Thymus (tissue), 11 donors: ENCODE data around the gene STAT5B. TPM values are rescaled to one million over a fixed set of nuclear protein-coding genes. Genes with fewer than 3 reads are reported as not detected.

Experiments used
- DNase-seq, 9 donors: peaks; one replicate each; pipeline ENCODE4 v3.0.0-alpha.2; 2013; ENCODE audit warnings: low spot score in 9 of 9, low read depth in 6 of 9, missing footprints in 1 of 9
- H3K27ac ChIP-seq, 2 donors: one replicate each; pipeline ENCODE4 v1.5.1; 2013; ENCODE audit warnings: control low read depth in 1 of 2, low read depth in 1 of 2, low read length in 1 of 2, mild to moderate bottlenecking in 1 of 2, moderate library complexity in 1 of 2
- H3K27me3 ChIP-seq, 2 donors: one replicate each; pipeline ENCODE4 v1.5.1; 2013; ENCODE audit warnings: low read length in 1 of 2; ENCODE audit not compliant: control insufficient read depth in 2 of 2, insufficient read depth in 1 of 2
- H3K36me3 ChIP-seq, 2 donors: one replicate each; pipeline ENCODE4 v1.5.1; 2013; ENCODE audit warnings: low read length in 1 of 2, mild to moderate bottlenecking in 1 of 2, moderate library complexity in 1 of 2; ENCODE audit not compliant: control insufficient read depth in 2 of 2, insufficient read depth in 2 of 2
- H3K4me1 ChIP-seq, 2 donors: one replicate each; pipeline ENCODE4 v1.5.1; 2013; ENCODE audit warnings: low read length in 2 of 2; ENCODE audit not compliant: control insufficient read depth in 2 of 2, insufficient read depth in 2 of 2
- H3K4me3 ChIP-seq, 2 donors: one replicate each; pipeline ENCODE4 v1.5.1; 2013; ENCODE audit warnings: low read length in 2 of 2, control low read depth in 1 of 2, mild to moderate bottlenecking in 1 of 2
- H3K9me3 ChIP-seq, 2 donors: one replicate each; pipeline ENCODE4 v1.5.1; 2013; ENCODE audit warnings: low read length in 1 of 2, mild to moderate bottlenecking in 1 of 2; ENCODE audit not compliant: control insufficient read depth in 2 of 2, insufficient read depth in 1 of 2
- WGBS: extraction: QIAGEN DNeasy Blood & Tissue Kit; methylation state at CpG from one replicate; pipeline ENCODE4 v1.1.7; 2013; 5-methylcytosine and 5-hydroxymethylcytosine counted together
- polyA plus RNA-seq: library from polyadenylated mRNA; stranded (reverse); fragments of 200-250 nt; gene quantifications from one replicate; pipeline ENCODE4 v1.2.3, GENCODE V29; 2013
- total RNA-seq: library from RNA; stranded (reverse); fragments of 120-200 nt; gene quantifications from one replicate; pipeline ENCODE4 v1.2.4, GENCODE V29; 2013
- donor health status: healthy.

The STAT5B gene
- total and polyA plus RNA-seq, 2 donors = 40.9 to 51.6 TPM

- Histone ChIP-seq H3K36me3 (no peaks in the 10 kb centered on the region), H3K27me3 (peaks cover 23 to 45% of the 10 kb centered on the region in 2 donors), H3K4me1 (peaks cover 18 to 48% of the 10 kb centered on the region in 2 donors), H3K4me3 (peak within 1 kb of the TSS; percentile 34 to 70), H3K9me3 (peaks cover 0 to 6% of the 10 kb centered on the region in 2 donors), H3K27ac (peak within 1 kb of the TSS; percentile 51 to 53)
- DNase-seq = peak in 1 of 9 donors; percentile 45
- WGBS = 87% methylated on average over 11 of the region's 11 CpGs
These were observed 91.2 kb downstream of the STAT5B start, which contains the start of gene HCRT for GRCh38 chr17:42184713-42185620. HCRT (minus strand) TSS chr17:42185452; CDS start chr17:42185365, 87 bp downstream.

- Histone ChIP-seq H3K4me1 (peaks cover 18 to 49% of the 10 kb centered on the region in 2 donors), H3K9me3 (peaks cover 0 to 10% of the 10 kb centered on the region in 2 donors), H3K36me3 (no peaks in the 10 kb centered on the region), H3K4me3 (peak overlapping the region; percentile 58 to 70), H3K27ac (peak overlapping the region; percentile 32 to 86), H3K27me3 (peaks cover 30 to 54% of the 10 kb centered on the region in 2 donors)
- DNase-seq = peak; percentile 49 to 82 (median 64)
- WGBS = 7% methylated on average over 83 of the region's 83 CpGs
These were observed 92.2 kb downstream of the STAT5B start for GRCh38 chr17:42183741-42184711.

DNA sequence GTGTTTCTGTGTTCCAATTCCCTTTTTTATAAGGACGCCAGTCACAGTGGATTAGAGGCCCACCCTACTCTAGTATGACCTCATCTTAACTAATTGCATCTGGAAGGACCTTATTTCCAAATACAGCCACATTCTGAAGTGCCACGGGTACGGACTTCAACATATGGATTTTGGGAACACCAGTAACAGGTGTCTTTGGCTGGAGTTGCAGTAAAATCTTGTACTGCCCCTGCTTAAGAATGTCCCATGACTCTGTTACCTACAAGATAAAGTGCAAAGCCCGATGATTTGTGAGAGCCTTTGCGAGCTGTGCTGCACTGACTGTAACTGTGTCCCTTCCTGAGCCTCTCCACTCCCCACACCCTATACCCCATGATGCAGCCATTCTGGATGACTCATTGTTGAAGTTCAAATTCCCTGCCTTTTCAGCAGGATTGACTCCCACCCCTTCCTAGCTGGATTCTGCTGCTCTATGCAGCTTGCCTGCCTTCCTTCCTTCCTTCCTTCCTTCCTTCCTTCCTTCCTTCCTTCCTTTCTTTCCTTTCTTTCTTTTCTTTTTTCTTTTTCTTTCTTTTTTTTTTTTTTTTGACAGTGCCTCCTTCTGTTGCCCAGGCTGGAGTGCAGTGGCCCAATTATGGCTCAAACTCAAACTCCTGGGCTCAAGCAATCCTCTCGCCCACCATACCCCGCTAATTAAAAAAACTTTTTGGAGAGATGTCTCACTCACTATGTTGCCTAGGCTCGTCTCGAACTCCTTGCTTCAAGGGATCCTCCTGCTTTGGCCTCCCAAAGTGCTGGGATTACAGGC lies 93.1 kb downstream of the STAT5B start:
- WGBS = 73% methylated on average over 9 of the region's 9 CpGs
- no peak overlapping the region for H3K27ac ChIP-seq

GRCh38 chr17:42181851-42182207 lies 94.4 kb downstream of the STAT5B start:
- no peak overlapping the region for H3K4me3 ChIP-seq
- H3K9me3 ChIP-seq = peaks cover 0 to 10% of the 10 kb centered on the region in 2 donors
- 87% methylated on average over 2 of the region's 2 CpGs for WGBS
- peaks cover 18 to 43% of the 10 kb centered on the region in 2 donors for H3K4me1 ChIP-seq
- DNase-seq = no peak
- H3K27ac ChIP-seq = no peak overlapping the region
- H3K36me3 ChIP-seq = no peaks in the 10 kb centered on the region
- peaks cover 33 to 71% of the 10 kb centered on the region in 2 donors for H3K27me3 ChIP-seq

More for the DNA sequence above, 93.1 kb downstream of the STAT5B start:
- Histone ChIP-seq H3K4me3 (peak overlapping the region; percentile 58 to 70), H3K36me3 (no peaks in the 10 kb centered on the region), H3K9me3 (peaks cover 0 to 10% of the 10 kb centered on the region in 2 donors), H3K27me3 (peaks cover 33 to 63% of the 10 kb centered on the region in 2 donors), H3K4me1 (peaks cover 18 to 43% of the 10 kb centered on the region in 2 donors)
- no peak for DNase-seq

DNA sequence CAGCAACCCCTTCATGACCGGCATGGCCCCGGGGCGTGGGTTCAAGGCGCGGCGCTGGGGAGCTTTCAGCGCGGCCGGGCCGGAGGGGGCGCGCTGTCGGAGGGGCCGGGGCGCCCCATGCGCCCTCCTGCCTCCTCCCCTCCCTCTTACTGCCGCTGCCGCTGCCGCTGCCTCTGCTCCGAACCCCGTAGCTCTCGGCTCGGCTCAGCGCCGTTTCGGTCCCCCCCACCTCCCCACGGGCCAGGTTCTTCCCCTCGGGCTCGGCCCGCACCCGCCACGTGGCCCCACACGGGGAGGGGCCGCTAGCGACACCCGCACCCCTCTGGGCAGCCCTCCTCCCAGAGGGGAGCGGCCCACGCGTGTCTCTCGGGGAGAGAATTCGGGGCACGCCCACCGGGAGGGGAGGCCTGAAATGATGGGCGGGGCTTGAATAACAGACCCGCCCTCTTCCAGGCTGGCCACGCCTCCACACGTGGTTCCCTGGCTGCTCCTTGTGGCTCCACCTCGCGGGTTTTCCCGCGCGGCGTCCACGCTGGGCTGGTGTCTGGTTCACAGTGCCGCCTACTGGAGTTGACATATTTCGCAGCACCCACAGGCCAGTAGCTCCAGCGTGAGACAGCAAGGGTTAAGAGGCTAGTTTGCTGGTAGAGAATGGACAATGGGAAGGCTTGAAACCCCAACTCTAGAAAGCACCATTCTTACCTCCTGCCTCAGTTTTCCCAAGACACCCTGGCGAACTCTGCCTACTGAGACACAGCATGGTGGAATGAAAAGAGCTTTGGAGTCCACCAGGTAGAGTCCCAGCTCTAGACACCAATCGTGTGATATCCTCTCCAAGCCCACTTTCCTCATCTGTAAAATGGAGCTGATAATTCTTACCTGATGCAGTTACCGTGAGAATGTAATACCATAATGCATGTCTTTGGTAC lies 95.0 kb downstream of the STAT5B start, which contains the start of gene KCNH4:
Gene KCNH4, minus strand, starts transcription at position 221 of the 929 bp plus-strand sequence. Its CDS starts 197 bp downstream, at position 24.
- DNase-seq = peak in 6 of 9 donors; percentile 45 to 81 (median 61)
- Histone ChIP-seq H3K27me3 (peaks cover 33 to 71% of the 10 kb centered on the region in 2 donors), H3K4me3 (peak within 1 kb of the TSS in 1 of 2 donors; percentile 38), H3K9me3 (peaks cover 0 to 10% of the 10 kb centered on the region in 2 donors), H3K4me1 (peaks cover 18 to 43% of the 10 kb centered on the region in 2 donors), H3K36me3 (no peaks in the 10 kb centered on the region), H3K27ac (no peak within 1 kb of the TSS)
- 5% methylated on average over 60 of the region's 60 CpGs for WGBS

- H3K4me1 ChIP-seq = peaks cover 18 to 41% of the 10 kb centered on the region in 2 donors
- H3K36me3 ChIP-seq = no peaks in the 10 kb centered on the region
- no peak for DNase-seq
- peaks cover 0 to 13% of the 10 kb centered on the region in 2 donors for H3K9me3 ChIP-seq
- no peak overlapping the region for H3K27ac ChIP-seq
- H3K27me3 ChIP-seq = peaks cover 33 to 77% of the 10 kb centered on the region in 2 donors
- 5% methylated on average over 33 of the region's 33 CpGs for WGBS
- H3K4me3 ChIP-seq = peak overlapping the region in 1 of 2 donors; percentile 38
These were observed 95.7 kb downstream of the STAT5B start for GRCh38 chr17:42180411-42180921.

DNA sequence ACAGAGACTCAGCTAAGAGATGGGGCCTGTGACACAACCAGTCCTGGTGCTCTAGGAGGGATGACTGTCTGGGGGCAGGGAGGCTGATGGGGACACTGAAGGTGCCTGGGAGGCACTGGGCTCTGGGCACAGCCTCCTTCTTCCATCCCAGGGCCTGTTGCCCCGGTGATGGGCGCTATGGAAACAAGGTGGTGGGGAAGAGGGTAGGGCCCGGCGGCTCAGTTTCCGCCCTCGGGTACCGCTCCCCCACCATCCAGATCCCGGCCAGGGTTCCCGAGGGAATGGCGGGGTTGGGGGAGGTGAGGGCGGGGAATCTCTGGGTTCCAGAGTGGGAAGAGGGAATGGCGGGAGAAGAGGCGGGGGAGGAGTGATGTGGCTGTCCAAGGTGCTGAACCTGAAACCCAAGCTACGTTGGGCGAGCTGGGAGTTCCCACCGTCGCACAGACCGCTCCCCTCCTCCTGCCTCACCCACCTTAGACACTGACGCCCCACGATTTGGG lies 96.2 kb downstream of the STAT5B start:
- DNase-seq = peak in 4 of 9 donors; percentile 34 to 65 (median 46)
- H3K4me1 ChIP-seq = peaks cover 17 to 36% of the 10 kb centered on the region in 2 donors
- H3K4me3 ChIP-seq = no peak overlapping the region
- peaks cover 33 to 79% of the 10 kb centered on the region in 2 donors for H3K27me3 ChIP-seq
- H3K9me3 ChIP-seq = peaks cover 0 to 13% of the 10 kb centered on the region in 2 donors
- H3K27ac ChIP-seq = no peak overlapping the region
- no peaks in the 10 kb centered on the region for H3K36me3 ChIP-seq
- 22% methylated on average over 20 of the region's 20 CpGs for WGBS
